ENCODE results near the gene ZCCHC4. TPM values are rescaled to one million over a fixed set of nuclear protein-coding genes. Genes with fewer than 3 reads are reported as not detected.

Gene ZCCHC4, protein sequence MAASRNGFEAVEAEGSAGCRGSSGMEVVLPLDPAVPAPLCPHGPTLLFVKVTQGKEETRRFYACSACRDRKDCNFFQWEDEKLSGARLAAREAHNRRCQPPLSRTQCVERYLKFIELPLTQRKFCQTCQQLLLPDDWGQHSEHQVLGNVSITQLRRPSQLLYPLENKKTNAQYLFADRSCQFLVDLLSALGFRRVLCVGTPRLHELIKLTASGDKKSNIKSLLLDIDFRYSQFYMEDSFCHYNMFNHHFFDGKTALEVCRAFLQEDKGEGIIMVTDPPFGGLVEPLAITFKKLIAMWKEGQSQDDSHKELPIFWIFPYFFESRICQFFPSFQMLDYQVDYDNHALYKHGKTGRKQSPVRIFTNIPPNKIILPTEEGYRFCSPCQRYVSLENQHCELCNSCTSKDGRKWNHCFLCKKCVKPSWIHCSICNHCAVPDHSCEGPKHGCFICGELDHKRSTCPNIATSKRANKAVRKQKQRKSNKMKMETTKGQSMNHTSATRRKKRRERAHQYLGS
- 10 to 100 TPM; 10.3 to 10.8 TPM for total RNA-seq

GRCh38 chr4:25312496-25313200 lies at the start of gene ZCCHC4:
TSS of gene ZCCHC4 (plus strand) at chr4:25312774. CDS start at chr4:25312810, 36 bp downstream.
- CTCF ChIA-PET = interaction anchor here (0.6 to 4.5 kb wide), 59 partner anchors 9 to 755 kb away, joined by 3 to 63 read pairs (median 5); partner anchors contain the start of genes ANAPC4, DHX15 and SEPSECS

DNA sequence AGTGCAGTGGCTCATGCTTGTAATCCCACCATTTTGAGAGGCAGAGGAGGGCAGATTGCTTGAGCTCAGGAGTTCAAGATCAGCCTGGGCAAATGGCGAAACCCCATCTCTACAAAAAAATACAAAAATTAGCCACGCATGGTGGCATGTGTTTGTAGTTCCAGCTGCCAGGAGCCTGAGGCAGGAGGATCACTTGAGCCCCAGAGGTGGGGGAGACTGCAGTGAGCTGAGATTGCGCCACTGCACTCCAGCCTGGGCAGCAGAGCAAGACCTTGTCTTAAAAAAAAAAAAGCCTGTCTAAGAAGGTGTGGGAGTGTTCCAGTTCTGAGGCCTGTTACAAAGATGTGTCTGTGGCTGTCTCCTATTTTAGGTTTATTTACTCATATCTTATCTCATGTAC lies 40.7 kb upstream of the ZCCHC4 start:
- ChIA-PET CTCF (interaction anchor here (0.7 to 2.0 kb wide), 2 partner anchors 18 to 41 kb away, joined by 3 to 8 read pairs; partner anchors contain the start of gene ZCCHC4), POLR2A (no interaction called here)
- H3K9me3 Mint-ChIP-seq = no peaks in the 10 kb centered on the region

More at GRCh38 chr4:25312496-25313200, at the start of gene ZCCHC4:
- DNase-seq = peak; percentile 88
- H3K4me1 Mint-ChIP-seq = peaks cover 37% of the 10 kb centered on the region
- no peaks in the 10 kb centered on the region for H3K9me3 Mint-ChIP-seq
- peak within 1 kb of the TSS; percentile 96 for H3K27ac Mint-ChIP-seq
- H3K36me3 Mint-ChIP-seq (ENCODE audit: low read depth) = peaks cover 13% of the 10 kb centered on the region
- H3K4me3 Mint-ChIP-seq = peak within 1 kb of the TSS; percentile 99
- POLR2A ChIA-PET = interaction anchor here (0.5 to 0.9 kb wide), 4 partner anchors 8 to 153 kb away, joined by 3 to 7 read pairs (median 4); partner anchors contain the start of gene SEPSECS
- peaks cover under 1% of the 10 kb centered on the region for H3K27me3 Mint-ChIP-seq

GRCh38 chr4:25280210-25280609 lies 32.4 kb upstream of the ZCCHC4 start:
- ChIA-PET CTCF (interaction anchor here (1.3 to 2.6 kb wide), 2 partner anchors 23 to 33 kb away, joined by 3 to 14 read pairs; partner anchors contain the start of gene ZCCHC4), POLR2A (no interaction called here)
- peaks cover 2% of the 10 kb centered on the region for H3K4me1 Mint-ChIP-seq
- H3K4me3 Mint-ChIP-seq = no peak overlapping the region
- H3K27me3 Mint-ChIP-seq = no peaks in the 10 kb centered on the region
- H3K27ac Mint-ChIP-seq = no peak overlapping the region
- H3K9me3 Mint-ChIP-seq = no peaks in the 10 kb centered on the region
- DNase-seq = no peak
- H3K36me3 Mint-ChIP-seq (ENCODE audit: low read depth) = peaks cover 37% of the 10 kb centered on the region

More for the DNA sequence above, 40.7 kb upstream of the ZCCHC4 start:
- Mint-ChIP-seq H3K4me1 (peaks cover 2% of the 10 kb centered on the region), H3K36me3 (ENCODE audit: low read depth) (peaks cover 44% of the 10 kb centered on the region), H3K27ac (no peak overlapping the region), H3K27me3 (no peaks in the 10 kb centered on the region), H3K4me3 (no peak overlapping the region)
- DNase-seq = no peak

DNA sequence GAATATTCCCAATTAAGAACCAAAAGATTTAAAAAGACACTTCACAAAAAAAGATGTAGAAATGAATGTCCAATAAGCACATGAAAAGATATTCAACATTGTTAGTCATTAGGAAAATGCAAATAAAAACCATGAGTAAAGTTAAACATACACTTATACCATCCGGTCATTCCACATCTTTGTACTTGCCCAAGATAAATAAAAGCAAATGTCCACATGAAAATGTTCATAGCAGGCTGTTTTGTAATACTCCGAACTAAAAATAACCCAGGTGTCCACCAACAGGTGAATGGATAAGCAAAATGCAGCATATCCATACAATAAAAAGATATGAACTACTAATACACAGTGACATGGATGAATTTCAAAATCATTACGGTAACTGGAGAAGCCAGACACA lies 28.6 kb upstream of the ZCCHC4 start:
- Mint-ChIP-seq H3K27ac (no peak overlapping the region), H3K4me3 (no peak overlapping the region), H3K36me3 (ENCODE audit: low read depth) (peaks cover 20% of the 10 kb centered on the region), H3K27me3 (peaks cover 11% of the 10 kb centered on the region), H3K4me1 (no peaks in the 10 kb centered on the region), H3K9me3 (peaks cover 9% of the 10 kb centered on the region)
- CTCF ChIA-PET = interaction anchor here (1.1 to 2.2 kb wide), 2 partner anchors 9 to 28 kb away, joined by 3 to 8 read pairs; partner anchors contain the start of gene ZCCHC4
- POLR2A ChIA-PET = interaction anchor here (0.8 kb wide), 1 partner anchor 132 kb away, joined by 4 read pairs; no protein-coding TSS in a partner anchor
- no peak for DNase-seq

GRCh38 chr4:25284466-25284865 lies 28.1 kb upstream of the ZCCHC4 start:
- ChIA-PET CTCF (interaction anchor here (2.2 kb wide), 1 partner anchor 28 kb away, joined by 8 read pairs; the partner anchor contains the start of gene ZCCHC4), POLR2A (no interaction called here)
- peaks cover 11% of the 10 kb centered on the region for H3K27me3 Mint-ChIP-seq
- H3K27ac Mint-ChIP-seq = no peak overlapping the region
- H3K4me3 Mint-ChIP-seq = no peak overlapping the region
- H3K9me3 Mint-ChIP-seq = peaks cover 9% of the 10 kb centered on the region
- no peak for DNase-seq
- H3K36me3 Mint-ChIP-seq (ENCODE audit: low read depth) = peaks cover 20% of the 10 kb centered on the region
- no peaks in the 10 kb centered on the region for H3K4me1 Mint-ChIP-seq

DNA sequence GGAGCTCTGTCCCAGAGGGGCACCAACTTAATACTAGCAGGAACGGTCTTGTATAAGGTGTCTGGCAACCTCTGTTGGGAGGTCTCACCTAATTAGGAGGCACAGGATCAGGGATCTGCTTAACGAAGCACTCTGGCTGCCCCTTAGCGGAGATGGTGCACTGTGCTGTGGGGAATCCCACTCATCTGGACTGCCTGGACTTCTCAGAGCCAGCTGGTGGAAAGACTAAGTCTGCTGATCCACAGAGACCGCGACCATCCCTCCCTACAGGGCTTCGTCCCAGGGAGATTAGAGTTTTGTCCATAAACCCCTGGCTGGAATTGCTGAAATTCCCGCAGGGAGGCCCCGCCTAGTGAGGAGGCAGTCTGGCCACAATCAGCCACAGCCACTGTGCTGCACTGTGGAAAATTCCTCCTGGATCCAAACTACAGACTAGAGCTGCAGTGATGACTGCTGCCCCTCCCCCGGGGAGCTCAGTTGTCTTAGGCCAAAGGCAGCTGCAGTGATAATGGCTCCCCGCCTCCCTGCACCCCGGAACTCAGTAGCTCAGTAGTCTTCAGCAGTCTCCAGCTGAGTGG lies 22.0 kb upstream of the ZCCHC4 start:
- ChIA-PET CTCF (interaction anchor here (1.0 to 6.0 kb wide), 2 partner anchors 13 to 23 kb away, joined by 3 to 32 read pairs; partner anchors contain the start of gene ZCCHC4), POLR2A (no interaction called here)
- peaks cover 11% of the 10 kb centered on the region for H3K27me3 Mint-ChIP-seq
- H3K36me3 Mint-ChIP-seq (ENCODE audit: low read depth) = peaks cover 3% of the 10 kb centered on the region
- peaks cover 11% of the 10 kb centered on the region for H3K9me3 Mint-ChIP-seq
- no peak overlapping the region for H3K4me3 Mint-ChIP-seq
- H3K27ac Mint-ChIP-seq = no peak overlapping the region
- no peak for DNase-seq
- H3K4me1 Mint-ChIP-seq = no peaks in the 10 kb centered on the region

GRCh38 chr4:25291158-25291733 lies 21.3 kb upstream of the ZCCHC4 start:
- DNase-seq = no peak
- Mint-ChIP-seq H3K27me3 (peaks cover 10% of the 10 kb centered on the region), H3K4me3 (no peak overlapping the region), H3K27ac (no peak overlapping the region), H3K36me3 (ENCODE audit: low read depth) (peaks cover 3% of the 10 kb centered on the region), H3K9me3 (peaks cover 11% of the 10 kb centered on the region), H3K4me1 (no peaks in the 10 kb centered on the region)
- POLR2A ChIA-PET = no interaction called here
- CTCF ChIA-PET = interaction anchor here (6.0 kb wide), 1 partner anchor 22 kb away, joined by 32 read pairs; the partner anchor contains the start of gene ZCCHC4

DNA sequence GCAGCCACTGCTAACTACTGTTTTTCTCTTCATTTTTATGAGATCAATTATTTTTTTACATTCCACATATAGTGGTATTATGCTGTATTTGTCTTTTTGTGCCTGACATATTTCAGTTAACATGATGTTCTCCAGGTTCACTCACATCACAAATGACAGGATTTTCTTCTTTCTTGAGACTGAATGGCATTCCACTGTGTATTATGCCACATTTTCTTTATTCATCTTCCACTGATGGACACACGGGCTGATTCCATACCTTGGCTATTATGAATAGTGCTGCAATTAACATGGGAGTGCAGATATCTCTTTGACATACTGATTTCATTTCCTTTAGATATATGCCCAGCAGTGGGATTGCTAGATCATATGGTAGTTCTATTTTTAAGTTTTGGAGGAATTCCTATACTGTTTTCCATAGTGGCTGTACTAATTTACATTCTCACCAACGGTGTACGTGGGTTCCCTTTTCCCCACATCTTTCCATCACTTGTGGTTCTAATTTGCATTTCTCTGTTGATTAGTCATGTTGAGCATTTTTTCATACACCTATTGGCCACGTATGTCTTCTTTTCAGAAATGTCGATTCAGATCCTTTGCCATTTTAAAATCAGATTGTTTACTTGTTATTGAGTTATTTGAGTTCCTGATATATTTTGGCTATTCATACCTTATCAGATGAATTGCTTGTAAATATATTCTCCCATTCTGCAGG lies 14.9 kb upstream of the ZCCHC4 start:
- Mint-ChIP-seq H3K4me1 (no peaks in the 10 kb centered on the region), H3K36me3 (ENCODE audit: low read depth) (no peaks in the 10 kb centered on the region), H3K27me3 (peaks cover 14% of the 10 kb centered on the region), H3K4me3 (no peak overlapping the region), H3K9me3 (no peaks in the 10 kb centered on the region), H3K27ac (no peak overlapping the region)
- DNase-seq = no peak
- ChIA-PET CTCF (interaction anchor here (1.0 to 6.9 kb wide), 2 partner anchors 15 kb away, joined by 6 to 38 read pairs; partner anchors contain the start of gene ZCCHC4), POLR2A (no interaction called here)

DNA sequence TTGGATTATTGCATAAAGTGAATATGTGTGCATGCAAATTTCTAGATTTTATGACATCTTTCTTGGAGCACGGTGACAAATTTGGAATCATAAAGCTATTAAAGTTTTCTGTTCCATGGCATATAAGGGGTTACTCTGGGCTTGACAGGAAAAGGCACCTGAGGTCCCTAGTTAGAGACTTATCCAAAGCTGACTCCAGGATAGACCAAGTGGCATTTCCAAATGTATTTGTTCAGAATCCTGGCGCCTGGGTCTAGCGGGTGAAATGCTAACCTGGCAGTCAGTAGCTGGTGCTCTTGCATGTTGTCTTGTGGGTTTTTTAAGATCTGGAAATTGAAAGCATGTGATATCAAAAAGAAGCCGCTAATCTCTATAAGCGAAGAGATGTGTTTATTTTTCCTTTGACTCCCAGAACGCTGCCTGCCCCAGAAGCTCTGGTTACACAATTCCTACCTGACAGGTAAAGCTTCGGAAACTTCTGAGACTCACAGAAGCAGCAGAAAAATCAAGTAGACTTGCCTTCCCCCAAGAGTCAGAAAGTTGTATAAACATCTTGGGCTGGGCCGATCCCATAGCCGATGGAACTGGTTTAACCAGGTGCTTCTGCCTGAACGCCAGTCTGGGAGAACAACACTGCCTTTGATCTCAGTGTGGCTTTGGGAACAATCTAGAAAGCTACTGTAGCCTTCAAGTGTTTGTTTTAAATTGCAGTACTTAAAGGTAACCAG lies 12.9 kb upstream of the ZCCHC4 start:
- POLR2A ChIA-PET = no interaction called here
- CTCF ChIA-PET = interaction anchor here (0.5 to 6.9 kb wide), 3 partner anchors 13 to 1038 kb away, joined by 3 to 38 read pairs (median 3); partner anchors contain the start of gene ZCCHC4
- DNase-seq = no peak
- H3K36me3 Mint-ChIP-seq (ENCODE audit: low read depth) = no peaks in the 10 kb centered on the region
- H3K4me3 Mint-ChIP-seq = no peak overlapping the region
- peaks cover 14% of the 10 kb centered on the region for H3K27me3 Mint-ChIP-seq
- no peaks in the 10 kb centered on the region for H3K9me3 Mint-ChIP-seq
- no peak overlapping the region for H3K27ac Mint-ChIP-seq
- no peaks in the 10 kb centered on the region for H3K4me1 Mint-ChIP-seq

- Mint-ChIP-seq H3K27ac (no peak overlapping the region), H3K27me3 (peaks cover 14% of the 10 kb centered on the region), H3K4me3 (no peak overlapping the region), H3K4me1 (no peaks in the 10 kb centered on the region), H3K36me3 (ENCODE audit: low read depth) (no peaks in the 10 kb centered on the region), H3K9me3 (no peaks in the 10 kb centered on the region)
- ChIA-PET POLR2A (no interaction called here), CTCF (interaction anchor here (6.9 kb wide), 1 partner anchor 11 kb away, joined by 38 read pairs; the partner anchor contains the start of gene ZCCHC4)
- DNase-seq = no peak
Observed at GRCh38 chr4:25301471-25301870, 11.1 kb upstream of the ZCCHC4 start.

- POLR2A ChIA-PET = no interaction called here
- H3K27ac Mint-ChIP-seq = no peak overlapping the region
- no peak for DNase-seq
Observed at GRCh38 chr4:25302626-25303025, 9.9 kb upstream of the ZCCHC4 start.

More at GRCh38 chr4:25302626-25303025, 9.9 kb upstream of the ZCCHC4 start:
- Mint-ChIP-seq H3K36me3 (ENCODE audit: low read depth) (no peaks in the 10 kb centered on the region), H3K27me3 (peaks cover 17% of the 10 kb centered on the region), H3K4me1 (no peaks in the 10 kb centered on the region), H3K9me3 (no peaks in the 10 kb centered on the region), H3K4me3 (no peak overlapping the region)
- CTCF ChIA-PET = interaction anchor here (6.9 kb wide), 1 partner anchor 10 kb away, joined by 38 read pairs; the partner anchor contains the start of gene ZCCHC4

All from activated CD4-positive, alpha-beta T cell treated with anti-CD3 and anti-CD28 coated beads, Interleukin-2, amount 10 ng/mL, durations not matched to agents 7 days and 5 days (primary cell).